ENCODE results near the gene FHL2. TPM values are rescaled to one million over a fixed set of nuclear protein-coding genes. Genes with fewer than 3 reads are reported as not detected.

The FHL2 gene
- total and polyA plus RNA-seq, 4 donors = 3.9 to 9.0 (median 6.5) TPM

- H3K4me3 ChIP-seq (ENCODE audit: low read depth in 1 of 3, low read length in 3 of 3) = no peak overlapping the region
- DNase-seq (ENCODE audit: low spot score) = no peak
- H3K27me3 ChIP-seq (ENCODE audit: control insufficient read depth in 4 of 4, insufficient read depth in 4 of 4, low read length in 3 of 4) = no peaks in the 10 kb centered on the region
- H3K9ac ChIP-seq (ENCODE audit: low read depth in 1 of 2, low read length in 2 of 2) = no peak overlapping the region
- no peaks in the 10 kb centered on the region for H3K9me3 ChIP-seq (ENCODE audit: control insufficient read depth in 4 of 4, low read length in 3 of 4)
- no peak for TF ChIP-seq HNF4G (IDR thresholded peaks at IDR 0.05)
- no peak for TF ChIP-seq NR2F2 (IDR thresholded peaks at IDR 0.05)
- no peak for TF ChIP-seq EGR1 (IDR thresholded peaks at IDR 0.05; ENCODE audit: low read depth in 2 of 2)
- TF ChIP-seq ATF3 (IDR thresholded peaks at IDR 0.05) = no peak
- WGBS = 72% methylated on average over 3 of the region's 3 CpGs
- H3K27ac ChIP-seq (ENCODE audit: low read depth in 1 of 2, low read length in 2 of 2) = no peak overlapping the region
- peaks cover 0 to 2% (median 1%) of the 10 kb centered on the region in 4 donors for H3K36me3 ChIP-seq (ENCODE audit: control insufficient read depth in 4 of 4, insufficient read depth in 3 of 4, low read depth in 1 of 4, low read length in 3 of 4)
- peaks cover 0 to 3% (median 0%) of the 10 kb centered on the region in 4 donors for H3K4me1 ChIP-seq (ENCODE audit: control insufficient read depth in 4 of 4, insufficient read depth in 4 of 4, low read length in 3 of 4)
Observed at GRCh38 chr2:105365206-105365605, 33.6 kb downstream of the FHL2 start.

- H3K4me1 ChIP-seq (ENCODE audit: control insufficient read depth in 4 of 4, insufficient read depth in 4 of 4, low read length in 3 of 4) = peaks cover 0 to under 1% (median 0%) of the 10 kb centered on the region in 4 donors
- no peak for DNase-seq (ENCODE audit: low spot score)
- H3K36me3 ChIP-seq (ENCODE audit: control insufficient read depth in 4 of 4, insufficient read depth in 3 of 4, low read depth in 1 of 4, low read length in 3 of 4) = peaks cover 0 to 2% (median 1%) of the 10 kb centered on the region in 4 donors
- no peak overlapping the region for H3K27ac ChIP-seq (ENCODE audit: low read depth in 1 of 2, low read length in 2 of 2)
- TF ChIP-seq NR2F2 (IDR thresholded peaks at IDR 0.05) (no peak), CTCF (IDR thresholded peaks at IDR 0.05; ENCODE audit: low read depth, low read length, missing input control) (no peak), FOXA1 (IDR thresholded peaks at IDR 0.05) (no peak), GABPA (IDR thresholded peaks at IDR 0.05 in 1 of 2, conservative IDR thresholded peaks at IDR 0.05 in 1 of 2) (no peak), REST (IDR thresholded peaks at IDR 0.05) (no peak), JUND (IDR thresholded peaks at IDR 0.05) (no peak), HNF4A (conservative IDR thresholded peaks at IDR 0.05) (no peak), MAX (IDR thresholded peaks at IDR 0.05) (no peak), RAD21 (IDR thresholded peaks at IDR 0.05) (no peak), EGR1 (IDR thresholded peaks at IDR 0.05; ENCODE audit: low read depth in 2 of 2) (no peak), FOXA2 (IDR thresholded peaks at IDR 0.05) (no peak), SP1 (IDR thresholded peaks at IDR 0.05) (no peak), TAF1 (conservative IDR thresholded peaks at IDR 0.05) (no peak), YY1 (IDR thresholded peaks at IDR 0.05) (no peak), RXRA (IDR thresholded peaks at IDR 0.05) (no peak)
- 83% methylated on average over 5 of the region's 5 CpGs for WGBS
- no peaks in the 10 kb centered on the region for H3K9me3 ChIP-seq (ENCODE audit: control insufficient read depth in 4 of 4, low read length in 3 of 4)
- no peaks in the 10 kb centered on the region for H3K27me3 ChIP-seq (ENCODE audit: control insufficient read depth in 4 of 4, insufficient read depth in 4 of 4, low read length in 3 of 4)
- no peak overlapping the region for H3K9ac ChIP-seq (ENCODE audit: low read depth in 1 of 2, low read length in 2 of 2)
- no peak overlapping the region for H3K4me3 ChIP-seq (ENCODE audit: low read depth in 1 of 3, low read length in 3 of 3)
Observed at GRCh38 chr2:105364436-105365139, 34.3 kb downstream of the FHL2 start.
